Amygdala (tissue), 56 donors: ENCODE measurements around the gene BNIP3.

ENCODE experiments used
- DNase-seq, 56 donors: peaks; one replicate each; lab custom pipeline; 2025; lab: John Stamatoyannopoulos, UW

The BNIP3 gene

GRCh38 chr10:131981429-131982184, at the start of gene BNIP3:
Gene BNIP3, minus strand, starts transcription at chr10:131981923. Its CDS starts 117 bp downstream, at chr10:131981806.
- peak; percentile 25 to 95 (median 84) for DNase-seq

GRCh38 chr10:132030898-132031463, 49.3 kb upstream of the BNIP3 start:
- no peak for DNase-seq

- no peak for DNase-seq
Measured at GRCh38 chr10:132028706-132029105, 47.0 kb upstream of the BNIP3 start.

GRCh38 chr10:132027423-132027983, 45.8 kb upstream of the BNIP3 start:
- no peak for DNase-seq

- DNase-seq = peak in 53 of 56 donors; percentile 10 to 87 (median 62)
Measured at GRCh38 chr10:132023092-132023811, 41.5 kb upstream of the BNIP3 start.

- DNase-seq = no peak
Measured at GRCh38 chr10:132022241-132022640, 40.5 kb upstream of the BNIP3 start.

- DNase-seq = no peak
Measured at GRCh38 chr10:132021504-132022143, 39.9 kb upstream of the BNIP3 start.

- no peak for DNase-seq
Measured at GRCh38 chr10:132021046-132021445, 39.3 kb upstream of the BNIP3 start.

- no peak for DNase-seq
Measured at GRCh38 chr10:132020456-132020855, 38.7 kb upstream of the BNIP3 start.

- no peak for DNase-seq
Measured at GRCh38 chr10:132019366-132019765, 37.6 kb upstream of the BNIP3 start.

GRCh38 chr10:132018446-132018845, 36.7 kb upstream of the BNIP3 start:
- no peak for DNase-seq

GRCh38 chr10:132016514-132016913, 34.8 kb upstream of the BNIP3 start:
- DNase-seq = no peak

GRCh38 chr10:132011445-132011844, 29.7 kb upstream of the BNIP3 start:
- no peak for DNase-seq

GRCh38 chr10:132011024-132011423, 29.3 kb upstream of the BNIP3 start:
- no peak for DNase-seq

GRCh38 chr10:132010483-132010882, 28.8 kb upstream of the BNIP3 start:
- no peak for DNase-seq

GRCh38 chr10:132009575-132009974, 27.9 kb upstream of the BNIP3 start:
- DNase-seq = no peak

GRCh38 chr10:132007681-132008080, 26.0 kb upstream of the BNIP3 start:
- no peak for DNase-seq

- no peak for DNase-seq
Measured at GRCh38 chr10:132006966-132007365, 25.2 kb upstream of the BNIP3 start.

GRCh38 chr10:132005147-132005546, 23.4 kb upstream of the BNIP3 start:
- no peak for DNase-seq

- no peak for DNase-seq
Measured at GRCh38 chr10:132004052-132004451, 22.3 kb upstream of the BNIP3 start.
